HEK293 (cell line): ENCODE data around the gene AURKAIP1.

Experiments used
- CTCF ChIA-PET: fragments of 350-600 bp; formaldehyde crosslinking; extraction: SDS; loops from one replicate; lab custom pipeline; 2021; ENCODE audit warnings: antibody characterized with exemption; lab: Yijun Ruan, JAX
- POLR2A ChIA-PET: fragments of 300-600 bp; formaldehyde crosslinking; extraction: SDS; loops from one replicate; lab custom pipeline; 2020; ENCODE audit warnings: antibody characterized with exemption, inconsistent platforms; lab: Yijun Ruan, JAX
- H3K27ac ChIP-seq: fragments of 200-500 bp; sonication (Bioruptor generic); 2 replicates; pipeline ENCODE4 v1.5.1; 2014; ENCODE audit warnings: low read depth, low read length, control low read depth, inconsistent platforms; ENCODE audit errors: extremely low read depth
- H3K36me3 ChIP-seq, 2 experiments: fragments of 200-500 bp in 1 of 2; sonication (Bioruptor generic) in 1 of 2; 1 replicate in 1 of 2; 2 replicates in 1 of 2; pipeline ENCODE4 v1.5.1; 2014 to 2017; ENCODE audit warnings: inconsistent platforms in 2 of 2, low read length in 2 of 2; ENCODE audit not compliant: control insufficient read depth in 2 of 2, insufficient read depth in 1 of 2
- H3K4me1 ChIP-seq: fragments of 200-500 bp; sonication (Bioruptor generic); 2 replicates; pipeline ENCODE4 v1.5.1; 2014; ENCODE audit warnings: mild to moderate bottlenecking, low read length, inconsistent platforms; ENCODE audit not compliant: control insufficient read depth, insufficient read depth
- H3K4me3 ChIP-seq: 2 replicates; pipeline ENCODE4 v1.5.1; 2011; ENCODE audit warnings: low read depth, mild to moderate bottlenecking, control low read depth, low read length, moderate library complexity
- H3K9me3 ChIP-seq: fragments of 200-500 bp; sonication (Bioruptor generic); 2 replicates; pipeline ENCODE4 v1.5.1; 2014; ENCODE audit warnings: low read depth, low read length, inconsistent platforms; ENCODE audit not compliant: control insufficient read depth, insufficient read depth
- CTCF ChIP-seq: fragments of 450-650 bp; formaldehyde crosslinking; IDR thresholded peaks from 2 replicates; pipeline ENCODE4 v1.5.1; 2016; ENCODE audit warnings: missing biosample characterization, missing genetic modification characterization
- GLIS2 ChIP-seq: fragments of 450-650 bp; formaldehyde crosslinking; IDR thresholded peaks from 2 replicates; pipeline ENCODE4 v1.5.1; 2016; ENCODE audit warnings: missing biosample characterization, missing genetic modification characterization
- HOXA7 ChIP-seq: sonication (generic); formaldehyde crosslinking; IDR thresholded peaks from 2 replicates; pipeline ENCODE4 v1.8.1; 2022; ENCODE audit warnings: missing genetic modification reagents, borderline replicate concordance
- KLF1 ChIP-seq: fragments of 450-650 bp; formaldehyde crosslinking; IDR thresholded peaks from 2 replicates; pipeline ENCODE4 v1.5.1; 2016; ENCODE audit warnings: missing biosample characterization, missing genetic modification characterization
- KLF7 ChIP-seq: fragments of 450-650 bp; formaldehyde crosslinking; IDR thresholded peaks from 2 replicates; pipeline ENCODE4 v1.5.1; 2016; ENCODE audit warnings: missing biosample characterization, missing genetic modification characterization, borderline replicate concordance
- KLF8 ChIP-seq: fragments of 450-650 bp; formaldehyde crosslinking; IDR thresholded peaks from 2 replicates; pipeline ENCODE4 v1.5.1; 2016; ENCODE audit warnings: missing biosample characterization, missing genetic modification characterization
- MZF1 ChIP-seq: fragments of 450-650 bp; formaldehyde crosslinking; IDR thresholded peaks from 2 replicates; pipeline ENCODE4 v1.5.1; 2017; ENCODE audit warnings: missing biosample characterization, missing genetic modification characterization, borderline replicate concordance
- SCRT2 ChIP-seq: fragments of 450-650 bp; formaldehyde crosslinking; IDR thresholded peaks from 2 replicates; pipeline ENCODE4 v1.5.1; 2016; ENCODE audit warnings: missing biosample characterization, missing genetic modification characterization
- ZBTB21 ChIP-seq: fragments of 450-650 bp; formaldehyde crosslinking; IDR thresholded peaks from 2 replicates; pipeline ENCODE4 v1.5.1; 2017; ENCODE audit warnings: missing biosample characterization, missing genetic modification characterization
- ZBTB7A ChIP-seq: fragments of 450-650 bp; formaldehyde crosslinking; IDR thresholded peaks from 2 replicates; pipeline ENCODE4 v1.5.1; 2016; ENCODE audit warnings: low read depth, missing biosample characterization, missing genetic modification characterization
- ZFP37 ChIP-seq: fragments of 450-650 bp; formaldehyde crosslinking; IDR thresholded peaks from 2 replicates; pipeline ENCODE4 v1.5.1; 2016; ENCODE audit warnings: missing biosample characterization, missing genetic modification characterization
- ZNF10 ChIP-seq: fragments of 450-650 bp; formaldehyde crosslinking; IDR thresholded peaks from 2 replicates; pipeline ENCODE4 v1.5.1; 2017; ENCODE audit warnings: missing biosample characterization, missing genetic modification characterization
- ZNF138 ChIP-seq: fragments of 450-650 bp; formaldehyde crosslinking; IDR thresholded peaks from 2 replicates; pipeline ENCODE4 v1.5.1; 2016; ENCODE audit warnings: missing biosample characterization, missing genetic modification characterization, borderline replicate concordance
- ZNF155 ChIP-seq: fragments of 450-650 bp; formaldehyde crosslinking; IDR thresholded peaks from 2 replicates; pipeline ENCODE4 v1.5.1; 2016; ENCODE audit warnings: missing biosample characterization, missing genetic modification characterization
- ZNF169 ChIP-seq: fragments of 450-650 bp; formaldehyde crosslinking; IDR thresholded peaks from 2 replicates; pipeline ENCODE4 v1.5.1; 2016; ENCODE audit warnings: missing biosample characterization, missing genetic modification characterization
- ZNF2 ChIP-seq: fragments of 450-650 bp; formaldehyde crosslinking; IDR thresholded peaks from 2 replicates; pipeline ENCODE4 v1.5.1; 2016; ENCODE audit warnings: missing biosample characterization, missing genetic modification characterization
- ZNF214 ChIP-seq: fragments of 450-650 bp; formaldehyde crosslinking; IDR thresholded peaks from 2 replicates; pipeline ENCODE4 v1.5.1; 2017; ENCODE audit warnings: missing biosample characterization, mild to moderate bottlenecking, missing genetic modification characterization, borderline replicate concordance
- ZNF239 ChIP-seq: fragments of 450-650 bp; formaldehyde crosslinking; IDR thresholded peaks from 2 replicates; pipeline ENCODE4 v1.5.1; 2016; ENCODE audit warnings: missing biosample characterization, missing genetic modification characterization
- ZNF266 ChIP-seq: fragments of 450-650 bp; formaldehyde crosslinking; IDR thresholded peaks from 2 replicates; pipeline ENCODE4 v1.5.1; 2016; ENCODE audit warnings: missing biosample characterization, missing genetic modification characterization, low read depth
- ZNF280C ChIP-seq: fragments of 450-650 bp; formaldehyde crosslinking; IDR thresholded peaks from 2 replicates; pipeline ENCODE4 v1.5.1; 2016; ENCODE audit warnings: missing biosample characterization, missing genetic modification characterization
- ZNF341 ChIP-seq: fragments of 450-650 bp; formaldehyde crosslinking; IDR thresholded peaks from 2 replicates; pipeline ENCODE4; 2016; ENCODE audit warnings: low read depth, missing biosample characterization, missing genetic modification characterization
- ZNF354C ChIP-seq: fragments of 450-650 bp; formaldehyde crosslinking; IDR thresholded peaks from 2 replicates; pipeline ENCODE4 v1.5.1; 2016; ENCODE audit warnings: missing biosample characterization, missing genetic modification characterization, low read depth, borderline replicate concordance
- ZNF404 ChIP-seq: fragments of 450-650 bp; formaldehyde crosslinking; IDR thresholded peaks from 2 replicates; pipeline ENCODE4 v1.5.1; 2017; ENCODE audit warnings: missing biosample characterization, missing genetic modification characterization
- ZNF501 ChIP-seq: fragments of 450-650 bp; formaldehyde crosslinking; IDR thresholded peaks from 2 replicates; pipeline ENCODE4 v1.5.1; 2016; ENCODE audit warnings: missing biosample characterization, missing genetic modification characterization
- ZNF623 ChIP-seq: fragments of 450-650 bp; formaldehyde crosslinking; IDR thresholded peaks from 2 replicates; pipeline ENCODE4 v1.5.1; 2016; ENCODE audit warnings: missing biosample characterization, missing genetic modification characterization
- TF ChIP-seq, protein P1 (sequence below): fragments of 450-650 bp; formaldehyde crosslinking; IDR thresholded peaks from 2 replicates; pipeline ENCODE4 v1.5.1; 2016; ENCODE audit warnings: missing biosample characterization, missing genetic modification characterization
- TF ChIP-seq, protein P2 (sequence below): fragments of 450-650 bp; formaldehyde crosslinking; IDR thresholded peaks from 2 replicates; pipeline ENCODE4 v1.5.1; 2016; ENCODE audit warnings: missing biosample characterization, missing genetic modification characterization
- TF ChIP-seq, protein P3 (sequence below): fragments of 450-650 bp; IDR thresholded peaks from 2 replicates; pipeline ENCODE4 v1.5.1; 2018; ENCODE audit warnings: missing biosample characterization, mild to moderate bottlenecking, missing genetic modification characterization

Gene AURKAIP1

DNA sequence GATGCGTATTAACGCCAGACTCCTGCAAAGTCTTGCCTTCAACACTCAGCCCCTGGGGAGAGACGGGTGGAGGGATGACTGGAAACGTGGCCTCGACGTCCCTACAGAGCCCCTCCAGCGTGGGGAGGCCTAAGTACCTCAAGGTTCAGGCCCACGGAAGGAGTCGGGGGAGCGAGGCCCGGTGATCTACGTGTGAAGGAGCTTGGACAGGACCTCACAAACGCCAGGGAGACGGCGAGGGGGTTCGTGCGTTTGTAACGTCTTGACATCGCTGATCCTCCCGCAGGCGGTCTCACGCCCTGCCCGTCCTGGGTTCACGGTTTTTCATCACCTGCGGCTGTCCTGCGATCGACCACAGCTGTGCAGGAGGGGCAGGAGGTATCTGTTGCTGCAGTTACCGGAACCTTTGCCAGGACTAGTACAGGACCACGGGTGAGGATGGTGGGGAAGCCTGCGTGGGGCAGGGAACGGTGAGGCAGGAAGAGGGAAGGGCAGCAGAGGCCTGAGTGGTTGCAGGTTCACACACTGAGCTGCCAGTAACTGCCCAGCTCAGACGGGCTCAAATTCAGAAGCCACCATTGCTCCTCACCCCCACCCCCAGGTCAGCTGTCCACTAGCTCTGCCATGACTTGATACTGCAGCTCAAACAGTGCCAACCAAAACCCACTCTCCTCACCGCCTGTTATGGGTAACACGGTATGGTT lies 25.0 kb upstream of the AURKAIP1 start:
- ChIA-PET POLR2A (interaction anchor here (0.8 to 2.9 kb wide), 10 partner anchors 9 to 105 kb away, joined by 3 to 36 read pairs (median 4); partner anchors contain the start of gene AURKAIP1), CTCF (interaction anchor here (0.9 to 1.5 kb wide), 5 partner anchors 8 to 105 kb away, joined by 3 to 6 read pairs (median 4); no protein-coding TSS in a partner anchor)
- Histone ChIP-seq H3K9me3 (no peaks in the 10 kb centered on the region), H3K36me3 (peaks cover 21 to 84% of the 10 kb centered on the region in 2 experiments; a peak in 2 of 3 replicates), H3K4me1 (no peaks in the 10 kb centered on the region), H3K4me3 (peak overlapping the region; percentile 63), H3K27ac (peak overlapping the region; percentile 56)
- TF ChIP-seq KLF7 (tag by site-specific recombination): 0 out of 2 replicates have a peak, but pooled peaks have one; percentile 27
- no peak for TF ChIP-seq ZNF354C (tag by site-specific recombination)
- 0 out of 2 replicates have a peak, but pooled peaks have one; percentile 27 for TF ChIP-seq KLF1 (tag by site-specific recombination)
- TF ChIP-seq, protein P1, sequence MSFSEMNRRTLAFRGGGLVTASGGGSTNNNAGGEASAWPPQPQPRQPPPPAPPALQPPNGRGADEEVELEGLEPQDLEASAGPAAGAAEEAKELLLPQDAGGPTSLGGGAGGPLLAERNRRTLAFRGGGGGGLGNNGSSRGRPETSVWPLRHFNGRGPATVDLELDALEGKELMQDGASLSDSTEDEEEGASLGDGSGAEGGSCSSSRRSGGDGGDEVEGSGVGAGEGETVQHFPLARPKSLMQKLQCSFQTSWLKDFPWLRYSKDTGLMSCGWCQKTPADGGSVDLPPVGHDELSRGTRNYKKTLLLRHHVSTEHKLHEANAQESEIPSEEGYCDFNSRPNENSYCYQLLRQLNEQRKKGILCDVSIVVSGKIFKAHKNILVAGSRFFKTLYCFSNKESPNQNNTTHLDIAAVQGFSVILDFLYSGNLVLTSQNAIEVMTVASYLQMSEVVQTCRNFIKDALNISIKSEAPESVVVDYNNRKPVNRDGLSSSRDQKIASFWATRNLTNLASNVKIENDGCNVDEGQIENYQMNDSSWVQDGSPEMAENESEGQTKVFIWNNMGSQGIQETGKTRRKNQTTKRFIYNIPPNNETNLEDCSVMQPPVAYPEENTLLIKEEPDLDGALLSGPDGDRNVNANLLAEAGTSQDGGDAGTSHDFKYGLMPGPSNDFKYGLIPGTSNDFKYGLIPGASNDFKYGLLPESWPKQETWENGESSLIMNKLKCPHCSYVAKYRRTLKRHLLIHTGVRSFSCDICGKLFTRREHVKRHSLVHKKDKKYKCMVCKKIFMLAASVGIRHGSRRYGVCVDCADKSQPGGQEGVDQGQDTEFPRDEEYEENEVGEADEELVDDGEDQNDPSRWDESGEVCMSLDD (tag by site-specific recombination): peak; percentile 14; the same call in 1 of the 2 replicates
- no peak for TF ChIP-seq ZNF266 (tag by site-specific recombination)
- TF ChIP-seq ZBTB21 (tag by site-specific recombination): no peak
- no peak for TF ChIP-seq ZNF280C
- TF ChIP-seq ZNF341 (tag by site-specific recombination): peak; percentile 62
- no peak for TF ChIP-seq ZNF404 (tag by site-specific recombination)
- no peak for TF ChIP-seq KLF8 (tag by site-specific recombination)
- TF ChIP-seq ZBTB7A (tag by site-specific recombination): 0 out of 2 replicates have a peak, but pooled peaks have one; percentile 46
- no peak for TF ChIP-seq CTCF
- peak; percentile 45 for TF ChIP-seq ZNF501
- no peak for TF ChIP-seq ZNF169
- TF ChIP-seq ZFP37 (tag by site-specific recombination): 0 out of 2 replicates have a peak, but pooled peaks have one; percentile 20
- TF ChIP-seq MZF1 (tag by site-specific recombination): peak; percentile 52; the same call in 1 of the 2 replicates
- 0 out of 2 replicates have a peak, but pooled peaks have one; percentile 4 for TF ChIP-seq GLIS2
- TF ChIP-seq ZNF10 (tag by site-specific recombination): 0 out of 2 replicates have a peak, but pooled peaks have one; percentile 8
- TF ChIP-seq ZNF155: no peak
- TF ChIP-seq, protein P2, sequence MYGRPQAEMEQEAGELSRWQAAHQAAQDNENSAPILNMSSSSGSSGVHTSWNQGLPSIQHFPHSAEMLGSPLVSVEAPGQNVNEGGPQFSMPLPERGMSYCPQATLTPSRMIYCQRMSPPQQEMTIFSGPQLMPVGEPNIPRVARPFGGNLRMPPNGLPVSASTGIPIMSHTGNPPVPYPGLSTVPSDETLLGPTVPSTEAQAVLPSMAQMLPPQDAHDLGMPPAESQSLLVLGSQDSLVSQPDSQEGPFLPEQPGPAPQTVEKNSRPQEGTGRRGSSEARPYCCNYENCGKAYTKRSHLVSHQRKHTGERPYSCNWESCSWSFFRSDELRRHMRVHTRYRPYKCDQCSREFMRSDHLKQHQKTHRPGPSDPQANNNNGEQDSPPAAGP (tag by site-specific recombination): peak; percentile 28
- TF ChIP-seq ZNF2 (tag by site-specific recombination): peak; percentile 85
- no peak for TF ChIP-seq ZNF239 (tag by site-specific recombination)
- TF ChIP-seq, protein P3, sequence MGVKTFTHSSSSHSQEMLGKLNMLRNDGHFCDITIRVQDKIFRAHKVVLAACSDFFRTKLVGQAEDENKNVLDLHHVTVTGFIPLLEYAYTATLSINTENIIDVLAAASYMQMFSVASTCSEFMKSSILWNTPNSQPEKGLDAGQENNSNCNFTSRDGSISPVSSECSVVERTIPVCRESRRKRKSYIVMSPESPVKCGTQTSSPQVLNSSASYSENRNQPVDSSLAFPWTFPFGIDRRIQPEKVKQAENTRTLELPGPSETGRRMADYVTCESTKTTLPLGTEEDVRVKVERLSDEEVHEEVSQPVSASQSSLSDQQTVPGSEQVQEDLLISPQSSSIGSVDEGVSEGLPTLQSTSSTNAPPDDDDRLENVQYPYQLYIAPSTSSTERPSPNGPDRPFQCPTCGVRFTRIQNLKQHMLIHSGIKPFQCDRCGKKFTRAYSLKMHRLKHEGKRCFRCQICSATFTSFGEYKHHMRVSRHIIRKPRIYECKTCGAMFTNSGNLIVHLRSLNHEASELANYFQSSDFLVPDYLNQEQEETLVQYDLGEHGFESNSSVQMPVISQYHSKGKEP (tag by site-specific recombination): no peak
- no peak for TF ChIP-seq HOXA7 (CRISPR knock-in tag)
- no peak for TF ChIP-seq ZNF138 (tag by site-specific recombination)
- no peak for TF ChIP-seq ZNF214 (tag by site-specific recombination)
- 0 out of 2 replicates have a peak, but pooled peaks have one; percentile 20 for TF ChIP-seq ZNF623 (tag by site-specific recombination)
- peak; percentile 96 for TF ChIP-seq SCRT2
